Choroid plexus epithelial cell (primary cell): ENCODE results near the gene SRP68.

Experiments used
- DNase-seq: peaks from one replicate; pipeline ENCODE4 v3.0.0-alpha.2; 2010; ENCODE audit warnings: low read depth
- H3K4me3 ChIP-seq: 2 replicates; pipeline ENCODE4 v1.5.1; 2011; ENCODE audit warnings: low read depth, mild to moderate bottlenecking, control low read depth, low read length, moderate library complexity
- TF ChIP-seq, protein P1 (sequence below): conservative IDR thresholded peaks from 2 replicates; pipeline ENCODE4 v1.5.1; 2011; ENCODE audit warnings: low read depth, mild to moderate bottlenecking, control low read depth, inconsistent platforms, low read length, moderate library complexity

Gene SRP68

DNA sequence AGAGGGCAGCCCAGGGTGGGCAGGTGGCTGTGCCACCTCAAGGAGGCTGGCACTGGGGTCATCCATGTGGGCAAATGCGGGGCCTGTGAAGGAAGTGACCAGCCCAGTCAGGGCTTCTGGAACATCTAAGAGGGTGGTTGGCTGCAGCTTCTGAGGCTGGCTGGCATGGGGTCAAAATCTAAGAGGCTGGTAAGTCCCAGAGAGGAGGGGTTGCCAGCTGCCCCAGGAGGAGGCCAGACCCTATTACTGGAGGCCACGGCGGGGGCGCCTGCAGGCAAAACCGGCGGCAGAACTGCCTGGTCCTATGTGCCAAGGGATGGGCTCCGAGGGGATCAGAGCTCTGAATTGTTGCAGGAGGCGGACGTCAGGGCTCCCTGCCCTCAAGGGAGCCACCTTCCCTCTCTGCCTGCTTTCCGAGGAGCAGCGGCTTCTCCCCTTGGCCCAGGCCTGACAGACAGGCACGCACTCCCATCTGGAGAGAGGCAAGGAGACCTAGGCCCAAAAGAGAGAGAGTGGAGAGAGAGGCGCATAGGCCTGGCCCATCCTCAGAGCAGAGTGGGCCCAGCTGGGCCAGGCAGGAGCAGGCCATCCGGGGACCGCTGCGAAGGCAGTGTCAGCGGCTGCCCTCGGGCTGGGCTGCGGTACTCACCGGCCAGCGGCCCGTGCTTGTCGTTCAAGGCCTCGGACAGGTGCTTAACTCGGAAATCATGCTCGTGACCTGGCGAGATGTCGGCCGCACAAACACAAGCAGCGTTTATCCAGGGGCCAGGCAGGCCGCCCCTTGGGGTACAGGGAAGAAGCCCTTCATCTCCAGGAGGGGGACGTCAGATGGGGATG is 17.6 kb upstream of the SRP68 start:
- TF ChIP-seq, protein P1, sequence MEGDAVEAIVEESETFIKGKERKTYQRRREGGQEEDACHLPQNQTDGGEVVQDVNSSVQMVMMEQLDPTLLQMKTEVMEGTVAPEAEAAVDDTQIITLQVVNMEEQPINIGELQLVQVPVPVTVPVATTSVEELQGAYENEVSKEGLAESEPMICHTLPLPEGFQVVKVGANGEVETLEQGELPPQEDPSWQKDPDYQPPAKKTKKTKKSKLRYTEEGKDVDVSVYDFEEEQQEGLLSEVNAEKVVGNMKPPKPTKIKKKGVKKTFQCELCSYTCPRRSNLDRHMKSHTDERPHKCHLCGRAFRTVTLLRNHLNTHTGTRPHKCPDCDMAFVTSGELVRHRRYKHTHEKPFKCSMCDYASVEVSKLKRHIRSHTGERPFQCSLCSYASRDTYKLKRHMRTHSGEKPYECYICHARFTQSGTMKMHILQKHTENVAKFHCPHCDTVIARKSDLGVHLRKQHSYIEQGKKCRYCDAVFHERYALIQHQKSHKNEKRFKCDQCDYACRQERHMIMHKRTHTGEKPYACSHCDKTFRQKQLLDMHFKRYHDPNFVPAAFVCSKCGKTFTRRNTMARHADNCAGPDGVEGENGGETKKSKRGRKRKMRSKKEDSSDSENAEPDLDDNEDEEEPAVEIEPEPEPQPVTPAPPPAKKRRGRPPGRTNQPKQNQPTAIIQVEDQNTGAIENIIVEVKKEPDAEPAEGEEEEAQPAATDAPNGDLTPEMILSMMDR: no peak
- H3K4me3 ChIP-seq: no peak overlapping the region
- no peak for DNase-seq

DNA sequence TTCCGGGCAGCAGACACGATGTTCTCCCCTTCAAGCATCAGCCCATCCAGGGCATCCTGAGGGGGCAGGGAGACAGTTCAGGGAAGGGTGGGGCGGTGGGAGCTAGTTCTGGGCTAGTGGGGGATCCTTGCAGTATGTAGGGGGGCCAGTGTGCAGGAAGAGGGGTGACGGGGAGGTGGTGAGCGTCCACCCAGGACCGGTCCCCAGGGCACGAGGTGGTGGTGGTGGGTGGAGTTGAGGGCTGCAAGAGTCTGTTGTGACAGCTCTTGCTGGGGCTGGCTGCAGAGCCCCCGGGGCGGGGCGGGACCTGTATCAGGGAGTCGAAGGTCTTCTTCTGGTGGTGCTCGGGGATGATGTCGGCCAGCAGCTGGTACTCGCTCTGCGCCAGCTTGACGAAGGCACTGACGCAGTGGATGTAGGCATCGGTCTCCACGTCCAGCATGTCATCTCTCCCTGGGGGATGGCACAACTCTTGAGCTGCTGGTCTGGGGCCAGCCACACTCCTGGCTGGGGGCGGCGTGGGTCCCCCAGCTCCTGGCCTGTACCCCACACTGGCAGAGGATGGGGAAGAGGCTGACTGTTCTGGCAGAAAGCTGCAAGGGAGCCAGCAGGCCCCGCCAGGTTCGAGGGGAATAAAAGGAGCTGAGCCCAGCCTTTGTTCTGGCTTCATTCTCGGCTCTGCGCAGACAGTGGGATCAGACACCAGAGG is 16.7 kb upstream of the SRP68 start:
- TF ChIP-seq, protein P1: no peak
- H3K4me3 ChIP-seq: no peak overlapping the region
- DNase-seq: no peak

DNA sequence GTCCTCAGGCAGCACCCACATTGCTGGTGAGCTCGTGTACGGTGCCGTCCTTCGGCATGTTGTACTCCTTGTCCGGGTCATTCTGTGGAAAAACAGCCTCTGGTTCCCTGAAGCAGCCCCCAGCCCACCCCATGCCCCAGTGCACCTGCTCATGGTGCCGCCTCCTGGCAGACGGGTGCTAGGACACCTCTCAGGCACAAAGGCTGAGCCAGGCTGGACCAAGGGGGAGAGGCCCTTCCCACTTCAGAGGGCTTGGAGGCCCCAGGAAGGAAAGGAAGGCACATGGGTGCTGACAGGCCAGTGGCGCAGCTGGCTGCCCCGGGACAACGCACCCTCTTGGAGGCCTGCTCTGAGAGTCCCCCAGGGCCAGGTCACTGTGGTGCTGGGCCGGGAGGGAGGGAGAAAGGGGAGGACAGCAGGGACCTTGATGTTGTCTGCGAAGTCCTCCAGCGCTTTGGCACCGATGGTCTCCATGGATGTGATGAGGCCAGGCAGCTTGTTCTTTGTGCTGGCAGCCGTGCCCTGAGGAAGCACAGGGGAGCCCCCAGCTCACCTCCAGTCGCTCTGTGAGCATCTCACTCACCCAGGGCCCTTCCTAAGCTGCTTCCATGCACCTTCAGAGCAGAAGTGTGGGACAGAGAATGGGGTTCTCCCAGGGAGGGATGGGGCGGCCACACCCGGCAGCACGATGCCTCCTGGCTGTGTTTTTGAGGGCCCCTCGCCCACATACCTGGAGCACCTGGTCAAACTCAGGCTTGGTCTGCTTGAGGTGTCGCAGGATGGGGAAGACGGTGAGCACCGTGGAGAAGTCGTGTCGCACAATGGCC is 15.9 kb upstream of the SRP68 start:
- H3K4me3 ChIP-seq: no peak overlapping the region
- TF ChIP-seq, protein P1: no peak
- no peak for DNase-seq

DNA sequence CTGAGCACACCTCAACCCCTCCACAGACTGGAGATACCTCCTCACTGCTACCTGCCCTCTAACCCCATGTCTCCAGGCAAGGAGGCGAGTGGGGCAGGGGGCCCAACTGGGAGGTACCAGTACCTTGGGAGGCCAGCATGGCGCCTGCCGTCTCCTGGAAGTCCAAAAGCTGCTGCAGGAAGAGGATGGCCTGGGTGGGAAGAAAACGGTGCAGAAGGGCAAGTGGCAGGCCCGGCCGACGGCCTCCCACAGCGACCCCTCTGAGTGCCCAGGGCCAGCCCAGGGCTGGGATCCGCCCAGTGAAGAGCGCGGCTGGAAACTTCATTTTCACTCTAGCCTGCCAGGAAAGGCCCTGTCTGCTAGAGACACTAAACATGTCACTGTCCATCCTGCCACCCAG is 15.2 kb upstream of the SRP68 start:
- no peak for DNase-seq
- TF ChIP-seq, protein P1: no peak
- H3K4me3 ChIP-seq: no peak overlapping the region

DNA sequence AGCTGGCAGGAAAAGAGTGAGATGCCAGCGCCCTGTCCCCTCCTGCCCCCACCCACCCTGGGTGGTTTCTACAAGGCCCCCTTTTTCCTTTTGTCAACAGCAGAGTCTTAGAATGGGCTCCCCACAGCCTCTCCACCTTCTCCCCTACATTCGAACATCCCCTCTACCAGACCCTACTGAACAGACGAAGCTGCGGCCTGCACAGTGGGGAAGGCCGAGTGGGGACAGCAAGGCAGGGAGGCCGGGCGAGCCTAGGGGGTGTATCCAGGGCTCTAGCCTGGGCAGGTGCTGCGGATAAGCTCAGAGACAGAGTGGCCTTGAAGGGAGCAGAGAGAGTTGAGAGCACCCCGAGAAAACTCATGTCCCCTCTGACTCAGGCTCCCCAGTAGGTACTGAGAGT is 14.1 kb upstream of the SRP68 start:
- H3K4me3 ChIP-seq: no peak overlapping the region
- DNase-seq: no peak
- TF ChIP-seq, protein P1: no peak

DNA sequence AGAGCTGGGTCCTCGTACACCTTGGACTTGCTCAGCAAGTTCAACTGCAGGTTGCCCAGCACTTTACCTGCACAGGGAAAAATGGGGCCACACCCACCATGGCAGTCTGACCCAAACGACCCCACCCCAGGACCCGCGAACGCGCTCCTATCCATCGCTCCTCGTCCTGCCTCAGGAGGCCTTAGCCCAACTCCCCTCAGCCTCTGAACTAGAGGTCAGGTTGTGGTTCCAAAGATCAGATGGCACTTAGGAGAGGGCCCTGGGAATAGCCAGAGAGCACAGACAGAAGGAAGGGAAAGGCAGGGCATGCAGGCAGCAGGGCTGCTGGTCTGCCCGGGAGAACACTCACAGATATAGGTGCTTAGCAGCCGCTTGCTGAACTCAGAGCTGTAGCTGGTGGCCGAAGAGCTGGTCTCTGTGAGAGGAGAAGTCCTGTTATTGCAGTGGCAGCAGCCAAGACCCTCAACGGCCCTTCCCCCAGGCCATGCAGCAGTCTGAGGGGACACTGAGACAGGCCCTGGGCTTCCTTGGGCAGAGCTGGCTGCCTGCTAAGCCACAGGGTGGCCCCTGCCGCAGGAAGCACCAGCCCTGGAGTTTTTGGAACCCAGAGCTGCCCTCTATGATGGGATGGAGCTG is 13.5 kb upstream of the SRP68 start:
- no peak for DNase-seq
- TF ChIP-seq, protein P1: no peak
- no peak overlapping the region for H3K4me3 ChIP-seq
